HEK293T (cell line): ENCODE measurements around the gene BMP8A.
"Not testable (repeated sequence)": the region's sequence is repeated elsewhere in the genome, so short reads cannot be mapped to it uniquely, and the experiment has no call there.

Source experiments
- ARNT ChIP-seq: fragments of 450-650 bp; IDR thresholded peaks from 2 replicates; pipeline ENCODE4 v1.6.1; 2017; ENCODE audit warnings: mild to moderate bottlenecking
- BHLHE40 ChIP-seq: fragments of 450-650 bp; IDR thresholded peaks from 2 replicates; pipeline ENCODE4 v1.6.1; 2016; ENCODE audit warnings: mild to moderate bottlenecking, moderate library complexity, borderline replicate concordance
- CTBP1 ChIP-seq: fragments of 450-650 bp; IDR thresholded peaks from 2 replicates; pipeline ENCODE4 v1.6.1; 2016; ENCODE audit warnings: borderline replicate concordance
- ELF4 ChIP-seq: fragments of 450-650 bp; IDR thresholded peaks from 2 replicates; pipeline ENCODE4 v1.6.1; 2017; ENCODE audit warnings: antibody characterized with exemption
- FOXA1 ChIP-seq: fragments of 450-650 bp; IDR thresholded peaks from 2 replicates; pipeline ENCODE4 v1.6.1; 2016; ENCODE audit warnings: mild to moderate bottlenecking
- FOXK2 ChIP-seq: fragments of 450-650 bp; IDR thresholded peaks from 2 replicates; pipeline ENCODE4 v1.6.1; 2016; ENCODE audit warnings: mild to moderate bottlenecking
- FOXM1 ChIP-seq: fragments of 450-650 bp; IDR thresholded peaks from 2 replicates; pipeline ENCODE4 v1.6.1; 2017; ENCODE audit warnings: mild to moderate bottlenecking, borderline replicate concordance
- HDGF ChIP-seq: fragments of 450-650 bp; IDR thresholded peaks from 2 replicates; pipeline ENCODE4 v1.6.1; 2017; ENCODE audit warnings: antibody characterized with exemption, borderline replicate concordance
- NFRKB ChIP-seq: fragments of 450-650 bp; IDR thresholded peaks from 2 replicates; pipeline ENCODE4 v1.6.1; 2016; ENCODE audit warnings: mild to moderate bottlenecking, moderate library complexity
- SP1 ChIP-seq: fragments of 450-650 bp; IDR thresholded peaks from 2 replicates; pipeline ENCODE4 v1.6.1; 2017
- SUZ12 ChIP-seq: fragments of 450-650 bp; IDR thresholded peaks from 2 replicates; pipeline ENCODE4 v1.6.1; 2016; ENCODE audit warnings: mild to moderate bottlenecking
- TARDBP ChIP-seq: fragments of 450-650 bp; IDR thresholded peaks from 2 replicates; pipeline ENCODE4 v1.6.1; 2016
- ZNF384 ChIP-seq: fragments of 450-650 bp; IDR thresholded peaks from 2 replicates; pipeline ENCODE4 v1.6.1; 2016
- TF ChIP-seq, protein P1 (sequence below): fragments of 450-650 bp; IDR thresholded peaks from 2 replicates; pipeline ENCODE4 v1.6.1; 2016

DNA sequence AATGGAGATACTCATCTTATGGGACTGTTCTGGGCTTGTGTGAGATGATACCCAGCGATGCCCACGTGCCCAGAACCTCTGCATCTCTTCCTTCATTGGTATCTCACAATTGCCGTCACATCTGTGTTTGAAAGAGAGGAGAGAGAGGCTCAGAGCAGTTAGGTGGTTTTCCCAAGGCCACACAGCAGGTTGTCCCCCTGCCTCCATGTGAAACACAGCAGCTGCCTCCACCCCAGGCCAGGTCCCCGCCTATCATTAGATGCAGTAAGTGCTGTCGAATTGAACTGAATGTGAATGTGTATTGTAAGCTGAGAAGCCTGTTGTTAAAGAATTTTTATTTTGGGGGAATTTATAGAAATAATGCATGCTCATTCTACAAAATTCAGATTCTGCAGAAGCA lies 5.1 kb downstream of the BMP8A start:
- not testable (repeated sequence) for TF ChIP-seq SUZ12, ARNT, ELF4, ZNF384, TARDBP, FOXA1, NFRKB, SP1, BHLHE40, FOXM1, FOXK2, CTBP1, HDGF
- TF ChIP-seq, protein P1, sequence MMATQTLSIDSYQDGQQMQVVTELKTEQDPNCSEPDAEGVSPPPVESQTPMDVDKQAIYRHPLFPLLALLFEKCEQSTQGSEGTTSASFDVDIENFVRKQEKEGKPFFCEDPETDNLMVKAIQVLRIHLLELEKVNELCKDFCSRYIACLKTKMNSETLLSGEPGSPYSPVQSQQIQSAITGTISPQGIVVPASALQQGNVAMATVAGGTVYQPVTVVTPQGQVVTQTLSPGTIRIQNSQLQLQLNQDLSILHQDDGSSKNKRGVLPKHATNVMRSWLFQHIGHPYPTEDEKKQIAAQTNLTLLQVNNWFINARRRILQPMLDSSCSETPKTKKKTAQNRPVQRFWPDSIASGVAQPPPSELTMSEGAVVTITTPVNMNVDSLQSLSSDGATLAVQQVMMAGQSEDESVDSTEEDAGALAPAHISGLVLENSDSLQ: not testable (repeated sequence)
